ENCODE measurements around the gene PERP. TPM values are rescaled to one million over a fixed set of nuclear protein-coding genes. Genes with fewer than 3 reads are reported as not detected.

Gene PERP
- total RNA-seq, 1 donor, result 0.73 TPM

GRCh38 chr6:138110229-138110628 lies 3.0 kb upstream of the PERP start:
- Histone ChIP-seq H3K4me1 (ENCODE audit: insufficient read depth, low read length) (peaks cover 17% of the 10 kb centered on the region), H3K27me3 (ENCODE audit: insufficient read depth, low read length) (peaks cover 43% of the 10 kb centered on the region), H3K4me3 (ENCODE audit: low read length) (no peak overlapping the region), H3K9me3 (ENCODE audit: low read depth, low read length) (no peaks in the 10 kb centered on the region)

- Histone ChIP-seq H3K27me3 (ENCODE audit: insufficient read depth, low read length) (peaks cover 48% of the 10 kb centered on the region), H3K4me1 (ENCODE audit: insufficient read depth, low read length) (peaks cover 16% of the 10 kb centered on the region), H3K4me3 (ENCODE audit: low read length) (no peak overlapping the region), H3K9me3 (ENCODE audit: low read depth, low read length) (no peaks in the 10 kb centered on the region)
Measured at GRCh38 chr6:138109042-138109997, 2.1 kb upstream of the PERP start.

- Histone ChIP-seq H3K9me3 (ENCODE audit: low read depth, low read length) (no peaks in the 10 kb centered on the region), H3K4me1 (ENCODE audit: insufficient read depth, low read length) (peaks cover 16% of the 10 kb centered on the region), H3K4me3 (ENCODE audit: low read length) (peak overlapping the region; percentile 31), H3K27me3 (ENCODE audit: insufficient read depth, low read length) (peaks cover 59% of the 10 kb centered on the region)
Measured at GRCh38 chr6:138107752-138108592, 753 bp upstream of the PERP start.

GRCh38 chr6:138106665-138107077 lies 548 bp downstream of the PERP start:
- H3K4me1 ChIP-seq (ENCODE audit: insufficient read depth, low read length), result peaks cover 16% of the 10 kb centered on the region
- no peaks in the 10 kb centered on the region for H3K9me3 ChIP-seq (ENCODE audit: low read depth, low read length)
- H3K27me3 ChIP-seq (ENCODE audit: insufficient read depth, low read length), result peaks cover 62% of the 10 kb centered on the region
- H3K4me3 ChIP-seq (ENCODE audit: low read length), result peak overlapping the region; percentile 31

- peaks cover 62% of the 10 kb centered on the region for H3K27me3 ChIP-seq (ENCODE audit: insufficient read depth, low read length)
- H3K4me1 ChIP-seq (ENCODE audit: insufficient read depth, low read length), result peaks cover 16% of the 10 kb centered on the region
- H3K4me3 ChIP-seq (ENCODE audit: low read length), result no peak overlapping the region
- H3K9me3 ChIP-seq (ENCODE audit: low read depth, low read length), result no peaks in the 10 kb centered on the region
Measured at GRCh38 chr6:138105880-138106664, 1.1 kb downstream of the PERP start.

GRCh38 chr6:138105446-138105845 lies 1.8 kb downstream of the PERP start:
- Histone ChIP-seq H3K4me3 (ENCODE audit: low read length) (no peak overlapping the region), H3K4me1 (ENCODE audit: insufficient read depth, low read length) (peaks cover 16% of the 10 kb centered on the region), H3K27me3 (ENCODE audit: insufficient read depth, low read length) (peaks cover 65% of the 10 kb centered on the region), H3K9me3 (ENCODE audit: low read depth, low read length) (no peaks in the 10 kb centered on the region)

GRCh38 chr6:138104618-138105213 lies 2.5 kb downstream of the PERP start:
- peaks cover 71% of the 10 kb centered on the region for H3K27me3 ChIP-seq (ENCODE audit: insufficient read depth, low read length)

GRCh38 chr6:138103871-138104270 lies 3.3 kb downstream of the PERP start:
- Histone ChIP-seq H3K27me3 (ENCODE audit: insufficient read depth, low read length) (peaks cover 65% of the 10 kb centered on the region), H3K9me3 (ENCODE audit: low read depth, low read length) (no peaks in the 10 kb centered on the region), H3K4me1 (ENCODE audit: insufficient read depth, low read length) (peaks cover 16% of the 10 kb centered on the region), H3K4me3 (ENCODE audit: low read length) (no peak overlapping the region)

More at GRCh38 chr6:138104618-138105213, 2.5 kb downstream of the PERP start:
- Histone ChIP-seq H3K4me1 (ENCODE audit: insufficient read depth, low read length) (peaks cover 16% of the 10 kb centered on the region), H3K9me3 (ENCODE audit: low read depth, low read length) (no peaks in the 10 kb centered on the region), H3K4me3 (ENCODE audit: low read length) (no peak overlapping the region)

GRCh38 chr6:138101946-138102731 lies 5.1 kb downstream of the PERP start:
- peaks cover 5% of the 10 kb centered on the region for H3K4me1 ChIP-seq (ENCODE audit: insufficient read depth, low read length)
- H3K9me3 ChIP-seq (ENCODE audit: low read depth, low read length), result no peaks in the 10 kb centered on the region
- peaks cover 51% of the 10 kb centered on the region for H3K27me3 ChIP-seq (ENCODE audit: insufficient read depth, low read length)
- H3K4me3 ChIP-seq (ENCODE audit: low read length), result no peak overlapping the region

- Histone ChIP-seq H3K27me3 (ENCODE audit: insufficient read depth, low read length) (peaks cover 28% of the 10 kb centered on the region), H3K9me3 (ENCODE audit: low read depth, low read length) (no peaks in the 10 kb centered on the region)
Measured at GRCh38 chr6:138099832-138100231, 7.4 kb downstream of the PERP start.

GRCh38 chr6:138098306-138098705 lies 8.9 kb downstream of the PERP start:
- Histone ChIP-seq H3K27me3 (ENCODE audit: insufficient read depth, low read length) (peaks cover 12% of the 10 kb centered on the region), H3K9me3 (ENCODE audit: low read depth, low read length) (no peaks in the 10 kb centered on the region), H3K4me1 (ENCODE audit: insufficient read depth, low read length) (no peaks in the 10 kb centered on the region), H3K4me3 (ENCODE audit: low read length) (no peak overlapping the region)

More at GRCh38 chr6:138099832-138100231, 7.4 kb downstream of the PERP start:
- no peak overlapping the region for H3K4me3 ChIP-seq (ENCODE audit: low read length)
- H3K4me1 ChIP-seq (ENCODE audit: insufficient read depth, low read length), result no peaks in the 10 kb centered on the region

- H3K9me3 ChIP-seq (ENCODE audit: low read depth, low read length), result no peaks in the 10 kb centered on the region
- no peaks in the 10 kb centered on the region for H3K27me3 ChIP-seq (ENCODE audit: insufficient read depth, low read length)
- no peak overlapping the region for H3K4me3 ChIP-seq (ENCODE audit: low read length)
- H3K4me1 ChIP-seq (ENCODE audit: insufficient read depth, low read length), result no peaks in the 10 kb centered on the region
Measured at GRCh38 chr6:138094260-138094659, 13.0 kb downstream of the PERP start.

GRCh38 chr6:138093632-138094031 lies 13.6 kb downstream of the PERP start:
- no peaks in the 10 kb centered on the region for H3K4me1 ChIP-seq (ENCODE audit: insufficient read depth, low read length)
- H3K9me3 ChIP-seq (ENCODE audit: low read depth, low read length), result no peaks in the 10 kb centered on the region
- H3K4me3 ChIP-seq (ENCODE audit: low read length), result no peak overlapping the region
- no peaks in the 10 kb centered on the region for H3K27me3 ChIP-seq (ENCODE audit: insufficient read depth, low read length)
